Measurements from ENCODE around the gene GLCE. TPM values are rescaled to one million over a fixed set of nuclear protein-coding genes. Genes with fewer than 3 reads are reported as not detected.

Gene GLCE
- total RNA-seq, 4 donors from 2014 or later, result 11.6 to 20.3 (median 16.0) TPM

GRCh38 chr15:69285834-69286233 lies 125.4 kb downstream of the GLCE start:
- Histone ChIP-seq H3K27ac (no peak overlapping the region), H3K27me3 (no peaks in the 10 kb centered on the region), H3K4me3 (no peak overlapping the region), H3K36me3 (no peaks in the 10 kb centered on the region), H3K4me1 (no peaks in the 10 kb centered on the region), H3K9me3 (no peaks in the 10 kb centered on the region)
- no peak for TF ChIP-seq POLR2A (IDR thresholded peaks at IDR 0.05)
- no peak for TF ChIP-seq CTCF (IDR thresholded peaks at IDR 0.05)
- TF ChIP-seq EP300 (IDR thresholded peaks at IDR 0.05), result no peak
- no peak for DNase-seq (ENCODE audit: low spot score in 2 of 2)
- WGBS, 2 donors, result 94 to 95% methylated on average over 12 of the region's 12 CpGs

GRCh38 chr15:69288011-69288410 lies 127.6 kb downstream of the GLCE start:
- no peaks in the 10 kb centered on the region for H3K9me3 ChIP-seq
- no peak for TF ChIP-seq CTCF (IDR thresholded peaks at IDR 0.05)
- no peak for TF ChIP-seq POLR2A (IDR thresholded peaks at IDR 0.05)
- no peak for TF ChIP-seq EP300 (IDR thresholded peaks at IDR 0.05)
- 87 to 91% methylated on average over 7 of the region's 7 CpGs for WGBS, 2 donors

GRCh38 chr15:69288531-69289341 lies 128.3 kb downstream of the GLCE start:
- no peaks in the 10 kb centered on the region for H3K36me3 ChIP-seq
- no peak for DNase-seq (ENCODE audit: low spot score in 2 of 2)
- H3K4me1 ChIP-seq, result no peaks in the 10 kb centered on the region
- peak overlapping the region in 1 of 4 donors; percentile 64 for H3K27ac ChIP-seq
- H3K4me3 ChIP-seq, result no peak overlapping the region
- no peaks in the 10 kb centered on the region for H3K9me3 ChIP-seq
- H3K27me3 ChIP-seq, result no peaks in the 10 kb centered on the region
- no peak for TF ChIP-seq POLR2A (IDR thresholded peaks at IDR 0.05)
- TF ChIP-seq EP300 (IDR thresholded peaks at IDR 0.05), result no peak
- no peak for TF ChIP-seq CTCF (IDR thresholded peaks at IDR 0.05)
- WGBS, 2 donors, result 86 to 87% methylated on average over 11 of the region's 11 CpGs

More at GRCh38 chr15:69288011-69288410, 127.6 kb downstream of the GLCE start:
- Histone ChIP-seq H3K4me3 (no peak overlapping the region), H3K27ac (no peak overlapping the region), H3K4me1 (no peaks in the 10 kb centered on the region), H3K36me3 (no peaks in the 10 kb centered on the region), H3K27me3 (no peaks in the 10 kb centered on the region)
- DNase-seq (ENCODE audit: low spot score in 2 of 2), result no peak

GRCh38 chr15:69289342-69290146 lies 129.1 kb downstream of the GLCE start:
- TF ChIP-seq EP300 (IDR thresholded peaks at IDR 0.05) (no peak), CTCF (IDR thresholded peaks at IDR 0.05) (no peak), POLR2A (IDR thresholded peaks at IDR 0.05) (no peak)
- no peaks in the 10 kb centered on the region for H3K4me1 ChIP-seq
- peak overlapping the region in 1 of 4 donors; percentile 64 for H3K27ac ChIP-seq
- no peaks in the 10 kb centered on the region for H3K36me3 ChIP-seq
- H3K4me3 ChIP-seq, result no peak overlapping the region
- WGBS, 2 donors, result 46 to 51% methylated on average over 8 of the region's 8 CpGs
- no peak for DNase-seq (ENCODE audit: low spot score in 2 of 2)
- no peaks in the 10 kb centered on the region for H3K9me3 ChIP-seq
- H3K27me3 ChIP-seq, result no peaks in the 10 kb centered on the region
